ENCODE measurements around the gene DAP. TPM values are rescaled to one million over a fixed set of nuclear protein-coding genes. Genes with fewer than 3 reads are reported as not detected.

The DAP gene
- polyA plus RNA-seq, 1 donor (not counting 4 experiments of a cell fraction or from before 2014, with no cell fraction given), result 30.4 TPM

DNA sequence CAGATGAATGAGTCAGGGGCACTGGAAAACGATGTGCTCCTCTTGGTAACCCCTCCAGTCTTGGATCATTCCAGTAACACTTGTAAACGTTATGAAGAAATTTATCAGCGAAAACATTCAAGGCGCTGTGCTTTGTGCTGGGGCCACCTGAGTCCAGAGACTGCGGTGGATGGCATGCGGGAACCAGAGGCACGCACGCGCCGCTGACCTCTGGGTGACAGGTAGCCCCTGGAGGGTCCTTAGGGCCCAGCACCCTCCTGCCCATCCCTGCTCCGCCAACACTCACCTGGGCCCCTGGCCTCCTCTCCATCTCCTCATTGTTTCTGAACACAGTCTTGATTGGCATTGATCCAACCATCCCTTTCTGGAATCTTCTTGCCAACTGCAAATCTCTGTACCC lies 86.9 kb downstream of the DAP start:
- TF ChIP-seq EZH2 (IDR thresholded peaks at IDR 0.05; ENCODE audit: low read length), result no peak
- no peak for TF ChIP-seq CTCF (optimal IDR thresholded peaks at IDR 0.05 in 1 of 3, IDR thresholded peaks at IDR 0.05 in 1 of 3, conservative IDR thresholded peaks at IDR 0.05 in 1 of 3; ENCODE audit: extremely low read depth in 1 of 3, insufficient read depth in 2 of 3, low read length in 3 of 3)
- dilution Hi-C loops (cut with MboI; ENCODE audit: extremely low pct_ligation_motif_present, low sequenced_read_pairs), result no loop called here
- Histone ChIP-seq H3K9me3 (ENCODE audit: control insufficient read depth, low read depth, low read length) (no peaks in the 10 kb centered on the region), H3K9ac (ENCODE audit: control insufficient read depth, extremely low read depth, insufficient read depth, low read length) (no peak overlapping the region), H4K20me1 (ENCODE audit: control insufficient read depth, extremely low read depth, insufficient read depth, low read length) (no peaks in the 10 kb centered on the region), H3K4me3 (ENCODE audit: control insufficient read depth in 2 of 3, extremely low read depth in 1 of 3, insufficient read depth in 2 of 3, low read depth in 1 of 3, low read length in 3 of 3) (no peak overlapping the region), H3K27me3 (ENCODE audit: control insufficient read depth, extremely low read depth, insufficient read depth, low read length) (no peaks in the 10 kb centered on the region), H3K4me2 (ENCODE audit: control insufficient read depth, extremely low read depth, insufficient read depth, low read depth, low read length) (no peak overlapping the region), H3K9me1 (ENCODE audit: control insufficient read depth, extremely low read depth, insufficient read depth, low read length) (no peaks in the 10 kb centered on the region), H2AFZ (ENCODE audit: control insufficient read depth, low read length) (no peak overlapping the region), H3K27ac (ENCODE audit: control insufficient read depth, insufficient read depth, low read length) (no peak overlapping the region), H3K79me2 (ENCODE audit: control insufficient read depth, insufficient read depth, low read length) (no peaks in the 10 kb centered on the region), H3K36me3 (ENCODE audit: control insufficient read depth in 2 of 2, extremely low read depth in 1 of 2, insufficient read depth in 2 of 2, low read length in 2 of 2) (peaks cover 3% of the 10 kb centered on the region in 2 experiments), H3K4me1 (ENCODE audit: control insufficient read depth, extremely low read depth, insufficient read depth, low read length) (no peaks in the 10 kb centered on the region)
- FAIRE-seq, result no peak
- no peak for DNase-seq (ENCODE audit: low read depth, low spot score)

DNA sequence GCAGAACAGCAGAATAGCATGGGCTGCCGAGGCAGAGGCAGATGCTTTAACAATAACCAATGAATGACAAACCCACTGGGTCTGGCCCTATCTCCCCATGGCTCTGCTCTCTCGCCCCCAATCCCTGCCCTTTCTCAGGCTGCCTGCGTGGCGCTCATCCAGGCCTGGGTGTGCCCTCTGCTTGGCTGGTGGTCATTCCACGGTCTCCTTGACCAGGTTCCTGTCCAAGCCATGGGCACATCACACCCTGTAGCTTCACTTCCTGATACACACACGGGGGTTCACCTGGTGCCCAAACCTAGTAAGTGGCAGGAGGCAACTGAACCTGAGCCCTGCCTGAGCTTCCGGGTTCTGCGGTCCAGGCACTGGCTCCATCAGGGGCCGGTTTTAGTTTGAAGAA lies 87.6 kb downstream of the DAP start:
- FAIRE-seq (no peak), DNase-seq (ENCODE audit: low read depth, low spot score) (no peak)
- Histone ChIP-seq H3K9me1 (ENCODE audit: control insufficient read depth, extremely low read depth, insufficient read depth, low read length) (no peaks in the 10 kb centered on the region), H3K4me1 (ENCODE audit: control insufficient read depth, extremely low read depth, insufficient read depth, low read length) (no peaks in the 10 kb centered on the region), H4K20me1 (ENCODE audit: control insufficient read depth, extremely low read depth, insufficient read depth, low read length) (no peaks in the 10 kb centered on the region), H3K4me3 (ENCODE audit: control insufficient read depth in 2 of 3, extremely low read depth in 1 of 3, insufficient read depth in 2 of 3, low read depth in 1 of 3, low read length in 3 of 3) (no peak overlapping the region), H3K79me2 (ENCODE audit: control insufficient read depth, insufficient read depth, low read length) (no peaks in the 10 kb centered on the region), H3K36me3 (ENCODE audit: control insufficient read depth in 2 of 2, extremely low read depth in 1 of 2, insufficient read depth in 2 of 2, low read length in 2 of 2) (peaks cover 3% of the 10 kb centered on the region in 2 experiments), H3K9me3 (ENCODE audit: control insufficient read depth, low read depth, low read length) (no peaks in the 10 kb centered on the region), H3K4me2 (ENCODE audit: control insufficient read depth, extremely low read depth, insufficient read depth, low read depth, low read length) (no peak overlapping the region), H2AFZ (ENCODE audit: control insufficient read depth, low read length) (no peak overlapping the region), H3K27me3 (ENCODE audit: control insufficient read depth, extremely low read depth, insufficient read depth, low read length) (no peaks in the 10 kb centered on the region), H3K9ac (ENCODE audit: control insufficient read depth, extremely low read depth, insufficient read depth, low read length) (no peak overlapping the region), H3K27ac (ENCODE audit: control insufficient read depth, insufficient read depth, low read length) (no peak overlapping the region)
- dilution Hi-C loops (cut with MboI; ENCODE audit: extremely low pct_ligation_motif_present, low sequenced_read_pairs), result no loop called here
- TF ChIP-seq CTCF (optimal IDR thresholded peaks at IDR 0.05 in 1 of 3, IDR thresholded peaks at IDR 0.05 in 1 of 3, conservative IDR thresholded peaks at IDR 0.05 in 1 of 3; ENCODE audit: extremely low read depth in 1 of 3, insufficient read depth in 2 of 3, low read length in 3 of 3), result no peak
- TF ChIP-seq EZH2 (IDR thresholded peaks at IDR 0.05; ENCODE audit: low read length), result no peak

All from keratinocyte (primary cell).